ENCODE results near the gene DHX8.
"Not testable (repeated sequence)": the region's sequence is repeated elsewhere in the genome, so short reads cannot be mapped to it uniquely, and the experiment has no call there.

DNA sequence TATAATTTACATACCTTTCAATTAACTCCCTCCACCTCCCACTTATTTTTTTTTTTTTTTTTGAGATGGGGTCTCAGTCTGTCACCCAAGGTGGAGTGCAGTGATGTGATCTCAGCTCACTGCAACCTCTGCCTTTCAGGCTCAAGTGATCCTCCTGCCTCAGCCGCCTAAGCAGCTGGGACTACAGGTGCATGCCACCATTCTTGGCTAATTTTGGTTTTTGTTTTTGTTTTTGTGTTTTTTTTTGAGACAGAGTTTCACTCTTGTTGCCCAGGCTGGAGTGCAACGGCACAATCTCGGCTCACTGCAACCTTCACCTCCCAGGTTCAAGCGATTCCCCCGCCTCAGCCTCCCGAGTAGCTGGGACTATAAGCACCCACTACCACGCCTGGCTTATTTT, 25.7 kb downstream of the DHX8 start:
- TF ChIP-seq, protein P1, sequence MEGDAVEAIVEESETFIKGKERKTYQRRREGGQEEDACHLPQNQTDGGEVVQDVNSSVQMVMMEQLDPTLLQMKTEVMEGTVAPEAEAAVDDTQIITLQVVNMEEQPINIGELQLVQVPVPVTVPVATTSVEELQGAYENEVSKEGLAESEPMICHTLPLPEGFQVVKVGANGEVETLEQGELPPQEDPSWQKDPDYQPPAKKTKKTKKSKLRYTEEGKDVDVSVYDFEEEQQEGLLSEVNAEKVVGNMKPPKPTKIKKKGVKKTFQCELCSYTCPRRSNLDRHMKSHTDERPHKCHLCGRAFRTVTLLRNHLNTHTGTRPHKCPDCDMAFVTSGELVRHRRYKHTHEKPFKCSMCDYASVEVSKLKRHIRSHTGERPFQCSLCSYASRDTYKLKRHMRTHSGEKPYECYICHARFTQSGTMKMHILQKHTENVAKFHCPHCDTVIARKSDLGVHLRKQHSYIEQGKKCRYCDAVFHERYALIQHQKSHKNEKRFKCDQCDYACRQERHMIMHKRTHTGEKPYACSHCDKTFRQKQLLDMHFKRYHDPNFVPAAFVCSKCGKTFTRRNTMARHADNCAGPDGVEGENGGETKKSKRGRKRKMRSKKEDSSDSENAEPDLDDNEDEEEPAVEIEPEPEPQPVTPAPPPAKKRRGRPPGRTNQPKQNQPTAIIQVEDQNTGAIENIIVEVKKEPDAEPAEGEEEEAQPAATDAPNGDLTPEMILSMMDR (optimal IDR thresholded peaks at IDR 0.05 in 1 of 3, IDR thresholded peaks at IDR 0.05 in 1 of 3, conservative IDR thresholded peaks at IDR 0.05 in 1 of 3; ENCODE audit: extremely low read depth in 1 of 3, insufficient read depth in 2 of 3, low read length in 3 of 3) = not testable (repeated sequence)
- TF ChIP-seq EZH2 (IDR thresholded peaks at IDR 0.05; ENCODE audit: low read length) = not testable (repeated sequence)
